GM12891 (cell line): ENCODE results near the gene SMIM35.

ENCODE experiments used
- POLR2A ChIP-seq: IDR thresholded peaks from 2 replicates; pipeline ENCODE4 v1.6.1; 2011; ENCODE audit warnings: low read depth, low read length, control low read depth
- POLR2AphosphoS5 ChIP-seq: IDR thresholded peaks from 2 replicates; pipeline ENCODE4 v1.6.1; 2011; ENCODE audit warnings: low read depth, low read length, control low read depth
- POU2F2 ChIP-seq: IDR thresholded peaks from 2 replicates; pipeline ENCODE4 v1.6.1; 2011; ENCODE audit warnings: low read depth, mild to moderate bottlenecking, control low read depth, low read length, moderate library complexity
- SPI1 ChIP-seq: IDR thresholded peaks from 2 replicates; pipeline ENCODE4 v1.6.1; 2011; ENCODE audit warnings: low read depth, low read length, control low read depth

- TF ChIP-seq POLR2A: no peak
- TF ChIP-seq POLR2AphosphoS5: no peak
- TF ChIP-seq SPI1: no peak; the same call in 1 of the 2 replicates
- no peak for TF ChIP-seq POU2F2
These were observed 116.3 kb downstream of the SMIM35 start for GRCh38 chr11:117970400-117971024.
